NCI-H345 treated with DMSO at 0.1 percent for 48 hours (cell line): ENCODE results near the gene IL6R.

Source experiments
- DNase-seq: peaks from one replicate; lab custom pipeline; 2025; ENCODE audit not compliant: unreplicated experiment; lab: John Stamatoyannopoulos, UW

Gene IL6R

DNA sequence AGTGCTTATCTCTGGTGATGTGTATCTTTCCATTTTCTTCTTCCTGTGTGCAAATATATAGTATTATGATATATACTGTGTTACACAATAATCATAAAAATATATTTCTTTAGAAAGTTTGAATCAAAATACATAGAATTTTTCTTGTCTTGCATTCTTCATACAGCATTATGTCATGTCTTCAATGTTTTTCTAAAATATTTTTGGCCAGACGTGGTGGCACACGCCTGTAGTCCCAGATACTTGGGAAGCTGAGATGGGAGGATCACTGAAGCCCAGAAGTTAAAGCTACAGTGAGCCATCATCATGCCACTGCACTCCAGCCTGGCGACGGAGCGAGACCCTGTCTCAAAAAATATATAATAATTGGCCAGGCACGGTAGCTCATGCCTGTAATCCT, 41.6 kb downstream of the IL6R start:
- no peak for DNase-seq

DNA sequence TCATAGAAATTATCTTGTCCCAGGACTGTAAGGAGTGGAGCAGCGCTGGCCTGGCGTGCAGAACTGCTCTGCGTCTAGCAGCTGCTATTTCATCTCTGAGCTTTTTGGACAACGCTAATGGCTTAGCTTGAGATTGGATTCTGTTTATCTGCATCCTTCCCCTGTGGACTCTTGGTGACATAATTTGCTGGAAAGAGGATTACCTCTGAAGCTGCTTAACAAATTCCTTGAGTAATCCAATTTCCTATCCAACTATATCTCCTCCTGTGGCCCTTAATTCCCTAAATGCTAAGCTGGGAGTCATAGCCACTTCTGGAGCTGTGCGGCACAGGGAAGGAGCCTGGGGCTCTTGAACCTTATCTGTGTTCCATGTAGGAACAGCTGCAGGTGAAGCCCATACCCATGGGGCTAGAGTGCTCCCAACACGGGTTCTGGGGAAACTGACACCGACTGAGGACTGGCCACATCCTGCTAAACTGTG, 43.2 kb downstream of the IL6R start:
- DNase-seq: no peak

DNA sequence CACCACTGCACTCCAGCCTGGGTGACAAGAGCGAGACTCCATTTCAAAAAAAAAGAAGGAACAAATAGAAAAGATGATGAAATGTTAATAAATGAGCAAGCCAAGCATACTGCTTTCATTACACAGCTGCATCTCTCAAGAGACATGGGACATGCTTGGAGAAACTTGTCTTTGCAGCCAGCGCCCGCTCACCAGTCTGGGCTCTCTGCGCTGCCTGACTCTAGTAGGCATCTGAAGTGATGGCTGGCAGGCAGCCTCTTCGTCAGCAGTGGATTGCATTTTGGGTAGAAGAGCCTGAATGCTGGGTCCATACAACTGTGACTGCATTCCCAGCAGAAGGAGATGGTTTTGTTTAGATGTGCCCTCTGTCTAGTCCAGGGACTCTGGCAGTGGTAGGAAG, 48.0 kb downstream of the IL6R start:
- no peak for DNase-seq

DNA sequence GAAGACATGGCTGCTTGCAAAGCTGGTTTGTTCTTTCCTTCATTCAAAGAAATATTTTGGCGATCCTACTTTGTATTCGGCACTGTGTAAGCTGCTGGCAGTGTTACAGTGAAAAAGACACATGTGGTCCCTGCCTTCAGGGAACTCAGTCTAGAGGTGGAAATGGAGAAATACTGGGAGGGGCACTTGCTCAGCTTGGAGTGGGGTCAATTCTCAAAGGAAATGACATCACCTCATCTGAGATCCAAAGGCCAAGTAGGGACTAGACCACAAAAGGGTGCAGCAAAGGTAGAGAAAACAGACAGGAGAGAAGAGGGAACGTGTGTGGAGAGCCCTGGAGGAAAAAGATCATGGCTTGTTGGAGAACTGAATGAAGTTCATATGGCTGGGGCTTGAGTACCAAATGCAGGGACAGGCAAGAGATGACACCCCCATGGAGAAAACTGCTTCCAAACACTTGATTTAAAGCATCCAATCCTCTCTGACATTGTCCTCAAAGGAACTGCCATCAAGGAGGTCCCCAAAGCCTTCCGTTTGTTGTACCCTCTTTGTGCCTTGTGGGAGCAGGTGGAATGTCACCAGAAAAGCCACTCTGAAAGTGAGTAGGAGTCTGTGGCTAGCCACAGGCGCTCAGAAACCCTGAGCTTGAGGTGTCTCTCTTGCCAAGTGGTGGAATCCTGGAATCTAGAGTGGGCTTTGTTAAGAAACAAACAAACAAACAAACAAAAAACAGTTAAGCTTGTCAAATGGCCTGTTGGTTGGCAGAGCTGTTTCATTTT, 48.6 kb downstream of the IL6R start:
- DNase-seq: no peak

DNA sequence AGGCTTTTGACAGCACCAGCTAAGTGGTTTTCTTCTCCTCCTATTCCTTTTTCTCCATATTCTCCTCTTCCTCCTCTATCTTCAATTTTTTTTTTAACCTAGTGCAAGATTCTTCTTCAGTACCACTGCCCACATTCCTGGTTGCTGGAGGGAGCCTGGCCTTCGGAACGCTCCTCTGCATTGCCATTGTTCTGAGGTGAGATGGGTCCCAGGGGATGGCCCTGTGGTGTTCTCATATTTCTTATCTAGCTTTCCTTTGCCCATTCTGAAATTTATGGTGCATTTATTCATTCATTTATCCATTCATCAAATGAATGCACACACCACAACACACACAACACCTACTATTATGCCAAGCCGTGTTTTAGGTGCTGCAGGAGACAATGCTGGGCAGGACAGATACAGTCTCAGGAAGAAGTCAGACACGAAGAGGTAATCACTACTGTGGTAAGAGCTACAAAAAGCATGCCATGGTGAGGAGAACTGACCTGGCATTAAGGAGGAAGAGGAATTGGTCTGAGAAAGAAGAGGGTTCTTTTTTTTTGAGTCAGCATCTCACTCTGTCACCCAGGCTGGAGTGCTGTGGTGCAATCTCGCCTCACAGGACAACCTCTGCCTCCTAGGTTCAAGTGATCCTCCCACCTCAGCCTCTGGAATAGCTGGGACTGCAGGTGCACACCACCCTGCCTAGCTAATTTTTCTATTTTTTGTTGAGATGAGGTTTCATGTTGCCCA, 49.4 kb downstream of the IL6R start:
- DNase-seq: no peak

DNA sequence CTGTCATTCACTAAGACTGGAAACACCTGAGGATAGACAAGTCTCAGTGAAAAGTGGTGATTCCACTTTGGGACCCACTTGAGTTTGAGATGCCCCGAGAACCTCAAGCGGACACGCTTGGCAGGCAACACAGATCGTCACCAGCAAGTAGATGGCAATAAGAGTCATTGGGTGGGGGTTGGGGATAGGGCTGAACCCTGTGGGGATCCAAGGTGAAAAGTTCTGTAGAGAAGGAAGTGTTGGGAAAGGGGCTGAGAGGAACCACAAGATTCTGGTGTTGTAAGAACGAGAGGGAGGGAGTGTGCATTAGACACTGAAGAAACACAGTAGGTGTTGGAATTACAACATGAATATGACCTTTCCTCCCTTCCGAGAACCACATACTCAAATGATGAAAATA, 51.5 kb downstream of the IL6R start:
- no peak for DNase-seq

DNA sequence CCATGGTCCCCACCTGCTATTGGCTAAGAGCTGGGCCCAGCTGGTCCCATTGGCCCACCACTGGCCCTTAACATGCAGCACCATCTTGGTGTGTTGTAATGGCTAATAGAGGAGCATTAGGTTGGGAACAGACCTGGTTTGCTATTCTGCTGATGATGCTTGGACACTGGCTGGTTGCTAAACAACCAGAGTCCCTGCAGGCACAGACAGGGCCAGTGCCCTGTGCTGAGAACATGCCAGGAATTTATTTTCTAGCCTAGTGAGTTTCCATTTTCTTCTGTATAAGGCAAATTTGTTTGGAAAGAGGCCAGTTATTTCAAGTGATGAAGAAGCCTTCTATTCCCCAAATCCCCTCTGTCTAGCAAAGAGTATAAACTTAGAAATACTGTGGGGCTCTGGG, 53.9 kb downstream of the IL6R start:
- no peak for DNase-seq

DNA sequence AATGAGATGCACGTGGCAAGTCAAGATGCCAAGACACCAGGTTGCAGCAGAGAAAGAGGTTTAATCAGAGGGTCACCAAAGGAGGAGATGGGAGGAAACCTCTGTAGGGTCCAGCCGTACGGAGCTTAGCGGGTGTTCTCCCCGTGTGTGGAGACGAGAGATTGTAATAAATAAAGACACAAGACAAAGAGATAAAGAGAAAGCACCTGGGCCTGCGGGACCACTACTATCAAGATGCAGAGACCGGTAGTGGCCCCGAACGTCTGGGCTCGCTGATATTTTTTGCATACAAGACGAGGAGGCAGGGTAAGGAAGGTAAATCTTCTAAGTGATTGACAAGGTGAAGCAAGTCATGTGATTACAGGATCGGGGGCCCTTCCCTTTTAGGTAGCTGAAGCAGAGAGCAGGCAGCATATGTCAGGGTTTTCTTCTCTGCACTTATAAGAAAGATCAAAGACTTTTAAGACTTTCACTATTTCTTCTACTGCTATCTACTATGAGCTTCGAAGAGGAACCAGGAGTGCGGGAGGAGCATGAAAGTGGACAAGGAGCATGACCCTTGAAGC, 55.6 kb downstream of the IL6R start:
- no peak for DNase-seq

DNA sequence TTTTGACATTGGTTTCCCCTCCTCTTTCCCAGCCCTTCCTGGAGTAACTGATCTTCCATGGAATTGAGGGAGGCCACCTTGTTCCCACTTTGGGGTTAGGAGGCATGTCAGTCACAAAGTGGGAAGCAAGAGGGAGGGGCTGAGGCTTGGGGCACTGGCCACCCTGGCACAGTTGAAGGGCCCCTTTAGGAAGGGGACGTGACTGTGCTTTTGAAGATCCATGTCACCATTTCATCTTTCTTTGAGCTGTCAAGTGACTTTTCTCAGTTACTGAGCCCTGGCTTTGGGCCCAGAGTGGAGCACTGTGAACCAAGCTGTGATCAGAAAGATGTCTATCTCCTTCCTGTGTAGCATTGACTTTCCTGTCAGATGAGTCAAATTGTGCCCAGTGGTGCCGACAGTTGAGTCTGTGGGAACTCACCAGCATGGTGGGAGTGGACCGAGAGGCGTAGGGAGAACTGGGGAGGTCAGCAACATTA, 58.4 kb downstream of the IL6R start:
- no peak for DNase-seq

DNA sequence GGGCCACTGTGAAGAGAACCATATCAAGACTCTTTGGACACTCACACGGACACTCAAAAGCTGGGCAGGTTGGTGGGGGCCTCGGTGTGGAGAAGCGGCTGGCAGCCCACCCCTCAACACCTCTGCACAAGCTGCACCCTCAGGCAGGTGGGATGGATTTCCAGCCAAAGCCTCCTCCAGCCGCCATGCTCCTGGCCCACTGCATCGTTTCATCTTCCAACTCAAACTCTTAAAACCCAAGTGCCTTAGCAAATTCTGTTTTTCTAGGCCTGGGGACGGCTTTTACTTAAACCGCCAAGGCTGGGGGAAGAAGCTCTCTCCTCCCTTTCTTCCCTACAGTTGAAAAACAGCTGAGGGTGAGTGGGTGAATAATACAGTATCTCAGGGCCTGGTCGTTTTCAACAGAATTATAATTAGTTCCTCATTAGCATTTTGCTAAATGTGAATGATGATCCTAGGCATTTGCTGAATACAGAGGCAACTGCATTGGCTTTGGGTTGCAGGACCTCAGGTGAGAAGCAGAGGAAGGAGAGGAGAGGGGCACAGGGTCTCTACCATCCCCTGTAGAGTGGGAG, 60.6 kb downstream of the IL6R start:
- no peak for DNase-seq

DNA sequence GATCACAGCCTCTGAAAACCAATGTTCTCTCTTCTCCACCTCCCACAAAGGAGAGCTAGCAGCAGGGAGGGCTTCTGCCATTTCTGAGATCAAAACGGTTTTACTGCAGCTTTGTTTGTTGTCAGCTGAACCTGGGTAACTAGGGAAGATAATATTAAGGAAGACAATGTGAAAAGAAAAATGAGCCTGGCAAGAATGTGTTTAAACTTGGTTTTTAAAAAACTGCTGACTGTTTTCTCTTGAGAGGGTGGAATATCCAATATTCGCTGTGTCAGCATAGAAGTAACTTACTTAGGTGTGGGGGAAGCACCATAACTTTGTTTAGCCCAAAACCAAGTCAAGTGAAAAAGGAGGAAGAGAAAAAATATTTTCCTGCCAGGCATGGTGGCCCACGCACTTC, 61.1 kb downstream of the IL6R start:
- no peak for DNase-seq

DNA sequence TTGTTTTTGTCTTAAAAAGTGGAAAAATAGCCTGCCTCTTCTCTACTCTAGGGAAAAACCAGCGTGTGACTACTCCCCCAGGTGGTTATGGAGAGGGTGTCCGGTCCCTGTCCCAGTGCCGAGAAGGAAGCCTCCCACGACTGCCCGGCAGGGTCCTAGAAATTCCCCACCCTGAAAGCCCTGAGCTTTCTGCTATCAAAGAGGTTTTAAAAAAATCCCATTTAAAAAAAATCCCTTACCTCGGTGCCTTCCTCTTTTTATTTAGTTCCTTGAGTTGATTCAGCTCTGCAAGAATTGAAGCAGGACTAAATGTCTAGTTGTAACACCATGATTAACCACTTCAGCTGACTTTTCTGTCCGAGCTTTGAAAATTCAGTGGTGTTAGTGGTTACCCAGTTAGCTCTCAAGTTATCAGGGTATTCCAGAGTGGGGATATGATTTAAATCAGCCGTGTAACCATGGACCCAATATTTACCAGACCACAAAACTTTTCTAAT, 61.8 kb downstream of the IL6R start:
- no peak for DNase-seq

DNA sequence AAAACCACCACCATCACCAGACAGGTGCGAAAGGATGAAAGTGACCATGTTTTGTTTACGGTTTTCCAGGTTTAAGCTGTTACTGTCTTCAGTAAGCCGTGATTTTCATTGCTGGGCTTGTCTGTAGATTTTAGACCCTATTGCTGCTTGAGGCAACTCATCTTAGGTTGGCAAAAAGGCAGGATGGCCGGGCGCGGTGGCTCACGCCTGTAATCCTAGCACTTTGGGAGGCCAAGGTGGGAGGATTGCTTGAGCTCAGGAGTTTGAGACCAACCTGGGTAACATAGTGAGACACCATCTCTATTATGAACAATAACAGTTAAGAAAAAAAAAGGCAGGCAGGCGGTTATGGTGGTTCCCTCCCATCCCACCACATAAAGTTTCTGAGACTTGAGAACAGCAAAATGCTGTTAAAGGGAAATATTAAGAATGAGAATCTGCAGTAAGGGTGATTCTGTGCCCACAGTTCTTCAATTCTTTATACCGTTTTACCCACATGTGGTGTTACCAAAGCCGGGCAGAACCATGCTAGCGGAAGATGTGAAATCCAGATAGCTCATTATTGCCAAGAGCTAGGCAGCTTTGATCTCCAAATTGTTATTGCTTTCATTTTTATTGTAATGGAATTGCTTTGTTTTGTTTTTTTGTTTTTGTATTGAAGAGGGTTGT, 62.4 kb downstream of the IL6R start:
- DNase-seq: no peak

DNA sequence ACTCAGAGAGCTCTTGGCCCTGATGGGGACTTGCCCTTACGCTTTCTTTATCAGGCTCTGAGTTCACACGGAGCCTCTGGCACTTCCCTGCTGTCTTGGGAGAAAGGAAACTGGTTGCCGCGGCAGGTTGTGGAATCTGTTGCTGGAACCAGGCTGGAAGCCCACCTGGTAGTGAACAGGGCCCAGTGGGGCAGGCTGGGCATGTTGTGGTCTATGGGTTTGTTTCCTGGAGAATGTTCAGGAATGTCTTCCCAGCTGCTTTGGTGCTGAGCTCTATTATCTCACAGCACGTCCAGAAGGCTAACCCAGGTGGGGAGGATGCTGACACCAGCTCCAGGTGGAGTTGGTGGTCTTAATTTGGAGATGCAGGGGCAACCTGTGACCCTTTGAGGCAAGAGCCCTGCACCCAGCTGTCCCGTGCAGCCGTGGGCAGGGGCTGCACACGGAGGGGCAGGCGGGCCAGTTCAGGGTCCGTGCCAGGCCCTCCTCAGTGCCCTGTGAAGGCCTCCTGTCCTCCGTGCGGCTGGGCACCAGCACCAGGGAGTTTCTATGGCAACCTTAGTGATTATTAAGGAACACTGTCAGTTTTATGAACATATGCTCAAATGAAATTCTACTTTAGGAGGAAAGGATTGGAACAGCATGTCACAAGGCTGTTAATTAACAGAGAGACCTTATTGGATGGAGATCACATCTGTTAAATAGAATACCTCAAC, 63.5 kb downstream of the IL6R start:
- no peak for DNase-seq

DNA sequence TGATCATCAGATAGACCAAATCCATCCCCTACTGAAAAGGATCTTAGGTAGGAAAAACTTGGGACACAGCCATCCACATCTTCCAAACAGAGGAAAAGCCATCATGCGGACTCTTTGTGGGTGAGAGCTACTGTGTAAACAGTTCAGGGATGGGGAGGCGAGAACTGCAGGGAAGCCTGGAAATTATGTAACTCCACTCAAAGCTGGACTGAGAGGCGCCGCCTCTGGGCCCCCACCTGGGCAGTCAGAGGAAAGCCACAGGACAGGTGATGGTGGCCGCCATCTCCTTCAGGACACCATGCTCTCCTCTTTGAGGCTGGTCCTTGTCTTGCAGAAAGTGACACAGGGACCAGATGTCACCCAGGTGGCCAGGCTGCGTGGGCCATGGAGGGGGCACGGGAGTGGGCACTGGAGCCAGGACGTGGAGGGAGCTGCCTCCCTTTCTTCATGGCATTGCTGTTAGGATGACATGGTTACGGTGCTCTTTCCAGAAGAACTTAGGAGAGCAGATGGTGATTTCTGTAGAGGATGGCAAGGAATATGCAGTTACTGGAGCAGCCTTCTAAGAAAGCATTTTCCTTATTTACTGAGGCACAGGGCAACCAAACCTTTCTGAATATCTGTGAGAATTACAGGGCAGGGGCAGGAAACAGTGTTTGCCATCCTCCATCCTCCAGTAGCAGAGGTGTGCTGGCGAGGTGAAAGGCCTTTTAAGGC, 64.9 kb downstream of the IL6R start:
- no peak for DNase-seq

DNA sequence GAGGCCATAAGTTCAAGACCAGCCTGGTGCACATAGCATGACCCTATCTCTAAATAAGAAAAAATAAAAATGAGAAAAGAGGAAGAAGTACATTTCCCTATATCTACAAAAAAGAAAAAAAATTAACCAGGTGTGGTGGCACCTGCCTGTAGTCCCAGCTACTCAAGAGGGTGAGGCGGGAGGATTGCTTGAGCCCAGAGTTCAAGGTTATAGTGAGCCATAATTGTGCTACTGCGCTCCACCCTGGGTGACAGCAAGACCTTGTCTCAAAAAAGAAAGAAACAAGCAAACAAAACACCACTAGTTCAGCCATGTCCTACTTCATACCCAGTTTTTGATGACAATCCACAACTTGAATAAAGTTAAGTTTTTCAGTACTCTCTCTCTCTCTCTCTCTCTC, 66.2 kb downstream of the IL6R start:
- no peak for DNase-seq

DNA sequence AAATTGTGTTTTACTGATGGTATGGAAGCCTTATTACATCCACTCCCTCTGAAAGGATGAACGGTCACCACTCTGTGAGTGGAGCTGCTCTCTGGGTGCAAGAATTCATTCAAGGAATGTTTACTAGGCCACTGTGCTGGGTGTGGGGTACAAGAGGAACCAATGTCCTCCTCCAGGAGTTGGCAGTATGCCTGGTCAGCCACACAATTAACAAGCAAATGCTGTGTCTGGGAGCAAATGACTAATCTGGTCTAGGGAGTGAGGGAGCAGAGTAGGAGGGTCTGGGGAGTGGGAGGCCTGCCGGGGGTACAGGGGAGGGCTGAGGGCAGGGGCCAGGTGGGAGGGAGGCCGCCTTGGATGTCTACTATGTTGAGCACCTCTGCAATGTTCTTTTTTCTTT, 69.7 kb downstream of the IL6R start:
- DNase-seq: no peak

DNA sequence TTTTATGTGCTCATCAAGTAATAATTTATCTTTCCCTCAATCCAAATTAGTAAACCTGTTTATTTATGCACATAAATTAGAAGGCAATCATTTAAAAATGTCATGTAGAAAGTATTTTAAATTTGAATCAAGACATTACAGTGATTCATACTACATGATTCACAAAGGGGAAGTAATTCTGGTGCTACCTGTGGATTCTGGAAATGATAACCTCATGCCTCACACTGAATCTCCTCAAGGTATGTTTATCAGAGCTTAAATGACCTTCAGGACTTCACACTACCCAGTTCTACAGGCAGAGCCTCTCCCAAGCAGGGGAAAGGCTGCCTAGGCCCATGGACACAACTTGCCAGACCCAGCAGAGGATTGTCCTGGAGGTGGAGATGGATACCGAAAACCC, 71.6 kb downstream of the IL6R start:
- no peak for DNase-seq

DNA sequence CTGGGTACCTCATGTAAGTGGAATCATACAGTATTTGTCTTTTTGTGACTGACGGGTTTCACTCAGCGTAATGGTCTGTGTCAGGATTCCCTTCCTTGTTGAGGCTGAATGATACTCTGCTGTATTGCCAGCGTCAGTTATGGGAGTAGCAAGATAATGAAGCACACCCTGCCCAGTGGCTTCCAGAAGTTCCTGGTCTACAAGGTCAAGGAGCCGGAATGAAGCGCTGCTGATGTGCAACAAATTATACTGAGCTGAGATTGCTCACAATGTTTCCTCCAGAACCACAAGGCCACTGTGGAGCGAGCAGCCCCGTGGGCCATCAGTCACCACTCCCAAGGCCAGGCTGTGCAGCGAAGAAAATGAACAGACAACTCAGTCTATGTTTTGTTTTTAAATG, 72.9 kb downstream of the IL6R start:
- DNase-seq: no peak

DNA sequence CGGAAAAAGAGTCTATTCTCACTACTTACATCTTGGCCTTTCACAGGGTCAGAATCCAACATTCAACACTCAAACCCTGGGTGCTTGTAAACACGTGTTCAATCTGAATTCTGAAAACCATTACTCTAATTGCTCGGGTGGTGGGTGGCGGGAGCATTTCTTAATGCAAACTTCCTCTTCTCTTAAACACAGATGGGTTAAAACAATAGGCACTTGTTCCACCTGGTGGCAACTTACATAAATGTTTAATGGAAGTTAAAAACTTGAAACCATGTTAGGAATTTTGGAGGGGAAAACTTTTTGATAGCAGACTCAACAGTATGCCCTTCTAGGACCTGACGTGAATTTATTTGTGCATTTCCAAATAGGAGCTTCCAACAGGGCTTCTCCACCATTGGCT, 73.5 kb downstream of the IL6R start:
- no peak for DNase-seq
